HUES64 (cell line): Measurements from ENCODE around the gene LTN1.
"Not testable (repeated sequence)": the region's sequence is repeated elsewhere in the genome, so short reads cannot be mapped to it uniquely, and the experiment has no call there.

Experiments
- H3K27ac ChIP-seq: 2 replicates; pipeline ENCODE4 v1.7.0; 2013; ENCODE audit warnings: low read depth, low read length, inconsistent platforms
- H3K27me3 ChIP-seq: 2 replicates; pipeline ENCODE4 v1.6.1; 2013; ENCODE audit warnings: mild to moderate bottlenecking, low read length; ENCODE audit not compliant: insufficient read depth
- H3K36me3 ChIP-seq: 2 replicates; pipeline ENCODE4 v1.6.1; 2013; ENCODE audit warnings: mild to moderate bottlenecking, low read length; ENCODE audit not compliant: insufficient read depth
- H3K4me1 ChIP-seq: 2 replicates; pipeline ENCODE4 v1.6.1; 2013; ENCODE audit warnings: mild to moderate bottlenecking, low read length, moderate library complexity; ENCODE audit not compliant: insufficient read depth
- H3K4me3 ChIP-seq: 2 replicates; pipeline ENCODE4 v1.5.1; 2013; ENCODE audit warnings: mild to moderate bottlenecking, low read length, moderate library complexity
- H3K9ac ChIP-seq: 2 replicates; pipeline ENCODE4 v1.6.1; 2013; ENCODE audit warnings: mild to moderate bottlenecking, low read depth, low read length
- H3K9me3 ChIP-seq: 2 replicates; pipeline ENCODE4 v1.6.1; 2013; ENCODE audit warnings: low read depth, low read length; ENCODE audit not compliant: insufficient read depth
- WGBS: fragments of 150-250, 120-280 bp; methylation state at CpG from one replicate; pipeline ENCODE4 v1.1.7; 2013; ENCODE audit warnings: missing lambda C conversion rate; 5-methylcytosine and 5-hydroxymethylcytosine counted together

Gene LTN1

GRCh38 chr21:28953247-28953646, 39.4 kb downstream of the LTN1 start:
- WGBS: 100% methylated on average over 2 of the region's 2 CpGs
- H3K36me3 ChIP-seq: peaks cover 84% of the 10 kb centered on the region
- no peaks in the 10 kb centered on the region for H3K4me1 ChIP-seq
- H3K9ac ChIP-seq: no peak overlapping the region
- H3K9me3 ChIP-seq: no peaks in the 10 kb centered on the region
- H3K27me3 ChIP-seq: no peaks in the 10 kb centered on the region
- H3K27ac ChIP-seq: no peak overlapping the region
- H3K4me3 ChIP-seq: no peak overlapping the region

DNA sequence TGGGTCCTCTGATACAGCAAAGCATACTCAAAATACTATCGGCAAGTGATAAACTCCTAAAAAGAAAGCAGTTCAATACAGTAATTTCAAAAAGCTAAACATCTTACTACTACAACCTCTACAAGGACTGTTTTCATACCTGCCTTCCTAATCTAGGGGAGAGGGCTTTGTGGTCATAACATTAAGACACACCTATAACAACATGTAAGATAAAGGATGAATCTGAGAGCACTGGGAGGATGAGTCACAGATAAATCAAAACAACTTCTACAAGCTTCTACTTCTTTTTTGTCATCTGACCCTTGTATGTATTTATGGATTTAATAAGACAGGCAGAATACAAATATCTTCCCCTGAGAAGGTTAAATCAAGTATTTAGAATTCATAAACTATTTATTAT, 40.0 kb downstream of the LTN1 start:
- no peak overlapping the region for H3K9ac ChIP-seq
- 96% methylated on average over 1 of the region's 1 CpG for WGBS
- H3K4me3 ChIP-seq: no peak overlapping the region
- H3K36me3 ChIP-seq: peaks cover 79% of the 10 kb centered on the region
- no peaks in the 10 kb centered on the region for H3K4me1 ChIP-seq
- H3K27ac ChIP-seq: no peak overlapping the region
- no peaks in the 10 kb centered on the region for H3K27me3 ChIP-seq
- H3K9me3 ChIP-seq: no peaks in the 10 kb centered on the region

DNA sequence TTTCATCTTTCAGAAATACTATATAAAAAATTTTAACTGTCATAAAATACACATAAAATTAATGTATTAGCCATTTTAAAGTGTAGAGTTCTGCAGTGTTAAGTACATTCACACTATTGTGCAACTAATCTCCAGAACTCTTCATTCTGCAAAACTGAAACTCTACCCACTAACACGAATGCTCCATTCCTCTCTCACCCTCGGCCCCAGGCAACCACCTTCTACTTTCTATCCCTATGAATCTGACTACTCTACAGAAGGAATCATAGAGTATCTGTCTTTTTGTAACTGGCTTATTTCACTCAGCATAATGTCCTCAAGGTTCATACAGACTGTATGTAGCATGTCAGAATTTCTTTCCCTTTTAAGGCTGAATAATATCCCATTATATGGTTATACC, 43.4 kb downstream of the LTN1 start:
- H3K9me3 ChIP-seq: no peaks in the 10 kb centered on the region
- H3K9ac ChIP-seq: no peak overlapping the region
- no peaks in the 10 kb centered on the region for H3K4me1 ChIP-seq
- 95% methylated on average over 2 of the region's 2 CpGs for WGBS
- H3K36me3 ChIP-seq: peaks cover 84% of the 10 kb centered on the region
- no peak overlapping the region for H3K27ac ChIP-seq
- no peaks in the 10 kb centered on the region for H3K27me3 ChIP-seq
- H3K4me3 ChIP-seq: no peak overlapping the region

DNA sequence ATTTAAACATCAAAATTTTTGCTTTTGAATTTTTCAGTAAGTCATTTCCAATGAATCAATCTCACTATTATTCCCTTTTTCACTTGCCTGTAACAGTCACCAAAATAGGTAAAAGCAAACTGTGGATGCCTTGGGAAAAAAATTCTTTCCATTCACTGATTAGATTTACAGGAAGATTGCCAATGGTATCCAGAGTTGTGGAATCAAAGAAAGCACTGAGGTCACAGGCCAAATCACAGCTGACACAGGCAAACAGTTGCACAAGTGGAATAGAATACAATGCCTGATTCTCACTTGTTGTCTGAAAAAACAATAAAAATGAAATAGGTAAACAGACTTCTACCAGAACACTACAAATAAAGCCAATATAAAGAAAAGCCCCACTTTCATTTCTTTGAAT, 48.4 kb downstream of the LTN1 start:
- Histone ChIP-seq H3K9ac (no peak overlapping the region), H3K27me3 (no peaks in the 10 kb centered on the region), H3K27ac (no peak overlapping the region), H3K4me1 (no peaks in the 10 kb centered on the region), H3K36me3 (peaks cover 72% of the 10 kb centered on the region), H3K4me3 (no peak overlapping the region), H3K9me3 (no peaks in the 10 kb centered on the region)

- H3K36me3 ChIP-seq: peaks cover 70% of the 10 kb centered on the region
Observed at GRCh38 chr21:28943631-28944030, 49.0 kb downstream of the LTN1 start.

GRCh38 chr21:28938726-28939125, 54.0 kb downstream of the LTN1 start:
- H3K36me3 ChIP-seq: peaks cover 67% of the 10 kb centered on the region
- H3K9ac ChIP-seq: no peak overlapping the region
- H3K4me1 ChIP-seq: no peaks in the 10 kb centered on the region
- WGBS: 98% methylated on average over 2 of the region's 2 CpGs
- no peaks in the 10 kb centered on the region for H3K27me3 ChIP-seq
- H3K9me3 ChIP-seq: no peaks in the 10 kb centered on the region
- H3K4me3 ChIP-seq: no peak overlapping the region
- no peak overlapping the region for H3K27ac ChIP-seq

More at GRCh38 chr21:28943631-28944030, 49.0 kb downstream of the LTN1 start:
- Histone ChIP-seq H3K9me3 (no peaks in the 10 kb centered on the region), H3K27ac (no peak overlapping the region), H3K4me1 (no peaks in the 10 kb centered on the region), H3K27me3 (no peaks in the 10 kb centered on the region), H3K9ac (no peak overlapping the region), H3K4me3 (no peak overlapping the region)
- 100% methylated on average over 1 of the region's 2 CpGs for WGBS

GRCh38 chr21:28937737-28938136, 54.9 kb downstream of the LTN1 start:
- no peaks in the 10 kb centered on the region for H3K9me3 ChIP-seq
- no peaks in the 10 kb centered on the region for H3K4me1 ChIP-seq
- no peaks in the 10 kb centered on the region for H3K27me3 ChIP-seq
- no peak overlapping the region for H3K27ac ChIP-seq
- no peak overlapping the region for H3K4me3 ChIP-seq
- no peak overlapping the region for H3K9ac ChIP-seq
- 90% methylated on average over 1 of the region's 2 CpGs for WGBS
- H3K36me3 ChIP-seq: peaks cover 60% of the 10 kb centered on the region

DNA sequence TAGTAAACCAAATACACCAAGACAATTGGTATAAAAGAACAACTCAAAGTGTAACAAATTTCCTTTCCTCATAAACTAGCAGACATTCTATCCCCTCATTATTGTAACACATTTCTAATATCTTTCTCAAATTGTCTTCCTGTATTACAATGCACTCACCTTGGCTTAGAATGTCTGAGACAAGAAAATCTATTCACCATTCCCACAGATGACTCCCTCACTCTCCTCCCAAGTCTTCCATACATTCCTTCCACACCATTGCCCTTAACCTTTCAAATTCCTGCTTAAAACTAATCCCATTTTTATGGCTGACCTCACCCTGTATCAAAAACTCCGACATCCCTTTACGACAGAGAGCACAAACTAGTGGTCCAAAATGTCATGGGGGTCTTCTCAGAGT, 56.0 kb downstream of the LTN1 start:
- Histone ChIP-seq H3K4me1 (no peaks in the 10 kb centered on the region), H3K27ac (no peak overlapping the region), H3K9me3 (no peaks in the 10 kb centered on the region), H3K36me3 (peaks cover 52% of the 10 kb centered on the region), H3K4me3 (no peak overlapping the region), H3K27me3 (no peaks in the 10 kb centered on the region), H3K9ac (no peak overlapping the region)
- WGBS: 91% methylated on average over 2 of the region's 2 CpGs

- Histone ChIP-seq H3K27ac (no peak overlapping the region), H3K36me3 (peaks cover 49% of the 10 kb centered on the region), H3K4me3 (no peak overlapping the region), H3K9me3 (no peaks in the 10 kb centered on the region), H3K27me3 (no peaks in the 10 kb centered on the region), H3K4me1 (no peaks in the 10 kb centered on the region), H3K9ac (no peak overlapping the region)
- WGBS: no CpG with 5 or more reads among the region's 1 CpG
Observed at GRCh38 chr21:28936036-28936435, 56.6 kb downstream of the LTN1 start.

- Histone ChIP-seq H3K27ac (no peak overlapping the region), H3K4me1 (no peaks in the 10 kb centered on the region), H3K36me3 (peaks cover 54% of the 10 kb centered on the region), H3K9ac (no peak overlapping the region), H3K27me3 (no peaks in the 10 kb centered on the region), H3K9me3 (no peaks in the 10 kb centered on the region), H3K4me3 (no peak overlapping the region)
- 100% methylated on average over 1 of the region's 2 CpGs for WGBS
Observed at GRCh38 chr21:28932717-28933116, 60.0 kb downstream of the LTN1 start.

DNA sequence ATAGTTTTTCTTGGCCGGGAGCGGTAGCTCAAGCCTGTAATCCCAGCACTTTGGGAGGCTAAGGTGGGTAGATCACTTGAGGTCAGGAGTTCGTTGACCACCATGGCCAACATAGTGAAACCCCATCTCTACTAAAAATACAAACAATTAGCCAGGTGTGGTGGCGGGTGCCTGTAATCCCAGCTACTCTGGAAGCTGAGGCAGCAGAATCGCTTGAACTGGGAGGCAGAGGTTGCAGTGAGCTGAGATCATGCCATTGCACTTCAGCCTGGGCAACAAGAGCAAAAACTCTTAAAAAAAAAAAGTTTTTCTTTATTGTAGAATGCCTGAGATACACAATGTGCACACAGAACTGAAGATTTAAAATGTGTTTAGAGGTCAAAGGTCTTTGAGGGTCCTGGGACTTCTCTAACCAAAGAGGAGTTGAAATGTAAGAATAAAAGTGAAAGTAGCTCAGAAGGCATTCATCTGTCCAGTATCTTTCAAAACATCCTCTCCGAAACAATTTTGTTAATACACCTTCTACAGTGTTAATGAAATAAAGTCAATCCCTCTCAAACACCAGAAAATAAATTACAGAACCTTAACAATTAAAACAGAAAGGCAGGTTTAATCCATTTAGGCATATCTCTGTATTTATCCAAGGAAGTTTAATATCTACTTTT, 60.8 kb downstream of the LTN1 start:
- H3K36me3 ChIP-seq: peaks cover 59% of the 10 kb centered on the region
- H3K27ac ChIP-seq, H3K9ac ChIP-seq, H3K27me3 ChIP-seq, H3K9me3 ChIP-seq, H3K4me1 ChIP-seq, H3K4me3 ChIP-seq: not testable (repeated sequence)
- 94% methylated on average over 6 of the region's 6 CpGs for WGBS
